ENCODE measurements around the gene ELOVL1.

ELOVL1 gene

DNA sequence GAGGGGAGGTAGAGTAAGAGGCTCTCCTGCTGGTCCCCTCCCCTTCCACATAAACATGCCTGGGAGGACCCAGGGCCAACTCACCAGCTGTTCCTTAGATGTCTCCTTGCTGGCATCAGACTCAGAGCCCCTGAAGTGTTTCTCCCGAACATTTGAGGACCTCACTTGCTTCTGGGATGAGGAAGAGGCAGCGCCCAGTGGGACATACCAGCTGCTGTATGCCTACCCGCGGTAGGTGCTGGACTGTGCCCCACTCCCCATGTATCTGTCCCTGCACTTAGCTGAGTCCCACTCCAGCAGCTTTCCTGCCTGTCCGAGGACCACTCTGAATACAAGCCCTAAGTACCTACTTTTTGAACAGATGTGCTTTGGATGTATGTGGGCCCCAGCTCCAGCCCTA is 29.8 kb downstream of the ELOVL1 start:
- H3K4me3 ChIP-seq (ENCODE audit: low read length), result no peak overlapping the region
- TF ChIP-seq ZNF274 (IDR thresholded peaks at IDR 0.05; ENCODE audit: low read depth, low read length), result no peak

- no peak for TF ChIP-seq ZNF274 (IDR thresholded peaks at IDR 0.05; ENCODE audit: low read depth, low read length)
- H3K4me3 ChIP-seq (ENCODE audit: low read length), result no peak within 1 kb of the TSS
These were observed 30.2 kb downstream of the ELOVL1 start, which contains the start of gene MPL for GRCh38 chr1:43337588-43337987. Gene MPL (plus strand): TSS chr1:43337818. CDS start chr1:43337849, 31 bp downstream.

DNA sequence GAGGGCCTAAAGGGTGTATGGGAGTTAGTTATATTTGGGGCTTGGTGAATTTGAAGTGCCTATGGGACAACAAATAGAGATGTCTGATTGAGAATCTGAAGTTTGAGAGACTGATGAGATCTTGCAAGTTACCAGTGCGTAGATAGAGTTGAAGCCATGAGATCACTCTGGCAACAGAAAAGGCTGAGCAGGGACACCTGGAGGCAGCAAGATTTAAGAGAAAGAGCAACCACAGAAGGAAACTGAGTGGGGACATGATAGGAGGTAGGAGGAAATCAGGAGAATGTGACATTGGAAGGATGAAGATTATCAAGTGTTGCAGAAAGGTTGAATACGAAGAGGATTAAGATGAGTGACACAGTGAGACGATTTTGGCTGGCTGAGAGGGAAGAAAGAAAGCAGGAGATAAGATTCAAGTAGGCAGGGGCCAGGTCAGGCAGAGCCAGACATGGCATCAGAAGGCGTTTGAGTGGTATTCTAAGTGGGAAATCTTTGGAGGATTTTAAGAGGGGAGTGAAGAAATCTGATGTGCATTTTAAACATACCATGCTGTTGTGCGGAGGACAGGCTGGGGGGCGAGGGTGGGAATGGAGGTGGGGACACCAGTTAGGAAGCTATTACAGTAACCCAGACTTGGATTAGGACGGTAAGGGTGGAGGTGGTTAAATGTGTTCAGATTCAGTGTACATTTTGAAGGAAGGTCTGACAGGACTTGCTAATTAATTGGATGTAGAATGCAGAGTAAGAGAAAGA is 33.2 kb downstream of the ELOVL1 start:
- H3K4me3 ChIP-seq (ENCODE audit: low read length), result no peak overlapping the region
- TF ChIP-seq ZNF274 (IDR thresholded peaks at IDR 0.05; ENCODE audit: low read depth, low read length), result no peak

DNA sequence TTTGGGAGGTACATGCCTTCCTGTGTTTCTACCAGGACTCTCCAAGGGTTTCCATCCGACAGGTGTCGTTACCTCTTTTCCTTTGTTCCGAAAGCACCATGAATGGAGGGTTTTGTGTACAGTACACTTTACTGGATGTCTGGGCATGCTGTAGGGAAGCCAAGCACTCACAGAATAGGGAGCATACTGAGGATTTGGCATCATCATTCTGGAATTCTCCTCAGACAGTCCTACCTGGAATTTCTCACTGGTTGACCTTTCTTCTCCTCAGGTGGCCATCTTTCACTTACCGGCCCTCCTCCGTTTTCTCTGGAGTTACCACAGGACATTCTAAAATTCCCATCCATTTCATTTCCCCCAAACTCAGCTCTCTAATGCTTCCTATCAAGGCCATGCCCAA is 36.1 kb downstream of the ELOVL1 start:
- no peak for TF ChIP-seq ZNF274 (IDR thresholded peaks at IDR 0.05; ENCODE audit: low read depth, low read length)
- no peak overlapping the region for H3K4me3 ChIP-seq (ENCODE audit: low read length)

GRCh38 chr1:43329995-43330751 is 37.6 kb downstream of the ELOVL1 start:
- H3K4me3 ChIP-seq (ENCODE audit: low read length), result no peak overlapping the region
- no peak for TF ChIP-seq ZNF274 (IDR thresholded peaks at IDR 0.05; ENCODE audit: low read depth, low read length)

GRCh38 chr1:43327549-43328292 is 40.1 kb downstream of the ELOVL1 start:
- no peak overlapping the region for H3K4me3 ChIP-seq (ENCODE audit: low read length)
- TF ChIP-seq ZNF274 (IDR thresholded peaks at IDR 0.05; ENCODE audit: low read depth, low read length), result no peak

- H3K4me3 ChIP-seq (ENCODE audit: low read length), result no peak overlapping the region
- TF ChIP-seq ZNF274 (IDR thresholded peaks at IDR 0.05; ENCODE audit: low read depth, low read length), result no peak
These were observed 42.4 kb downstream of the ELOVL1 start for GRCh38 chr1:43325381-43325780.

- no peak for TF ChIP-seq ZNF274 (IDR thresholded peaks at IDR 0.05; ENCODE audit: low read depth, low read length)
These were observed 43.0 kb downstream of the ELOVL1 start for GRCh38 chr1:43324810-43325209.

DNA sequence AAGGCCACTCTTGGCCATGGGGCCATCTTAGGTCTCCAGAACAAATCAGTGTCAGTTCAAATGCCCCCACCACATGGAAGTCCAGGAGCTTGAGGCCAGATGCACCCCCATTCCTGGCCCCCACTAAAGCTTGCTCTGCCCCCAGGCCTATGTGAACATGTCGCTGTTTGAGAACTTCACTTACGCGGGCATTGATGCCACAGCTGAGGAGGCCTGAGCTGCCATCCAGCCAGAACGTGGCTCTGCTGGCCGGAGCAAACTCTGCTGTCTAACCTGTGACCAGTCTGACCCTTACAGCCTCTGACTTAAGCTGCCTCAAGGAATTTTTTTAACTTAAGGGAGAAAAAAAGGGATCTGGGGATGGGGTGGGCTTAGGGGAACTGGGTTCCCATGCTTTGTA is 45.3 kb downstream of the ELOVL1 start:
- no peak overlapping the region for H3K4me3 ChIP-seq (ENCODE audit: low read length)
- TF ChIP-seq ZNF274 (IDR thresholded peaks at IDR 0.05; ENCODE audit: low read depth, low read length), result no peak

More at GRCh38 chr1:43324810-43325209, 43.0 kb downstream of the ELOVL1 start:
- no peak overlapping the region for H3K4me3 ChIP-seq (ENCODE audit: low read length)

DNA sequence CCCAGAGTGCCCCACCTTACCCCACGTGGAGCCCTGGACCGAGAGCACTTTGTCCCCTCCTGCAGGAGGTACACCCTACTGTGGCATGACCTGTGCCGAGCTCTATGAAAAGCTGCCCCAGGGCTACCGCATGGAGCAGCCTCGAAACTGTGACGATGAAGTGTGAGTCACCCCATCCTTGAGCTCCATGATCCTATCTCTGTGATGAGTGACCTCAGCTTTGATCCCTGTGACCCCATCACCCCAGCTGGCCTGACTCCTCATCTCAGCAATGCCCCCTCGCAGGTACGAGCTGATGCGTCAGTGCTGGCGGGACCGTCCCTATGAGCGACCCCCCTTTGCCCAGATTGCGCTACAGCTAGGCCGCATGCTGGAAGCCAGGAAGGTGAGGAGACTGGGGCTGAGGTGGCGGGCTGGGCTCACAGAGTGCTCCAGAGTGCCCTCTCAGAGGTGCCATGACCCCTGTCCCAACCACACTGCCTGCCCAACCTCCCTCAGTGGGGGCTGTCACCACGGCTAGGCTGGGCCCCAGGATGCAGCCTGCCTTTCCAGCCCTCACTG is 46.4 kb downstream of the ELOVL1 start:
- H3K4me3 ChIP-seq (ENCODE audit: low read length), result no peak overlapping the region
- TF ChIP-seq ZNF274 (IDR thresholded peaks at IDR 0.05; ENCODE audit: low read depth, low read length), result no peak

GRCh38 chr1:43319766-43320165 is 48.0 kb downstream of the ELOVL1 start:
- TF ChIP-seq ZNF274 (IDR thresholded peaks at IDR 0.05; ENCODE audit: low read depth, low read length), result no peak

GRCh38 chr1:43319288-43319687 is 48.5 kb downstream of the ELOVL1 start:
- TF ChIP-seq ZNF274 (IDR thresholded peaks at IDR 0.05; ENCODE audit: low read depth, low read length), result no peak
- H3K4me3 ChIP-seq (ENCODE audit: low read length), result no peak overlapping the region

More at GRCh38 chr1:43319766-43320165, 48.0 kb downstream of the ELOVL1 start:
- no peak overlapping the region for H3K4me3 ChIP-seq (ENCODE audit: low read length)

DNA sequence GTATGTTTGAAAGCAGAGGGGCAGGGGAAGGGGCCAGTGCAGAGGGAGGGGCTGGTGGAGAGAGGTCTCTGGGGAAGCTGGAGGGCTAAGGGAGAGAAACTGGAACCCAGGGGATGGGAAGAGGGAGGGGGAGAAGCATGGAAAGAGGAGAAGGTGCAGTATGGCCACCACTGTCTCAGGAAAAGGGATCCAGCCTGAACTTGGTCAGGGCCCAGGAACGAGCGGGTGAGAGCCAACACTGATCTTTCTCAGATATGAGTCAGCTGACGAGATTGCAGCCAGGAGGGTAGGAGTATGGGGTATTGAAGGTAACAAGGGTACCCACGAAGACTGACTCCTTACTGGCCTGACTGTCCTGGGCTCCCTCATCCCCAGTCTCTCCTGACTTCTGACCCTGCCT is 49.0 kb downstream of the ELOVL1 start:
- no peak for TF ChIP-seq ZNF274 (IDR thresholded peaks at IDR 0.05; ENCODE audit: low read depth, low read length)
- no peak overlapping the region for H3K4me3 ChIP-seq (ENCODE audit: low read length)

DNA sequence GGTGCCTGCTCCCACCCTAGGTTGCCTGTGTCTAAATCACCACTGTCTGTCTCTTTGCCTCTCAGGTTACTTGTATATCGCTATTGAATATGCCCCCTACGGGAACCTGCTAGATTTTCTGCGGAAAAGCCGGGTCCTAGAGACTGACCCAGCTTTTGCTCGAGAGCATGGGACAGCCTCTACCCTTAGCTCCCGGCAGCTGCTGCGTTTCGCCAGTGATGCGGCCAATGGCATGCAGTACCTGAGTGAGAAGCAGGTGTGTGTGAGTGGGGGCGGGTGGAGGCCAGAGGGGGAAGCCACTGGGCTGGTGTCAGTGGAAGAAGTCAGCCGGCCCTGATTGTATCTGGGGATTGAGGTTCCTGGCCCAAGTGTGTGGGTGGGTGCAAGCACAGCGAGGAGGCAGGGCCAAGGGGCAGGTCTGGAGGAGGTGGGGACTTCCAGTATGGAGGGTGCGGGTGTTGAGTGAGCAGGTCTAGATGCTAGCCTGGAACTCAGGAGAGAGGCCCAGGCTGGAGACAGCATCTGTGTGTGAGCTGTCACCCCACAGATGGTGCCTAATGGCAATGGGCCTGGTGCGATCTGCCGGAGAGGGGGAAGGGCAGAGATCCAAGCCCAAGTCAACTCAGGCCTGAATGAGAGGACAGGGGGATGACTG is 49.9 kb downstream of the ELOVL1 start:
- no peak overlapping the region for H3K4me3 ChIP-seq (ENCODE audit: low read length)
- TF ChIP-seq ZNF274 (IDR thresholded peaks at IDR 0.05; ENCODE audit: low read depth, low read length), result no peak
